ENCODE results near the gene HIKESHI. TPM values are rescaled to one million over a fixed set of nuclear protein-coding genes. Genes with fewer than 3 reads are reported as not detected.

The HIKESHI gene
- total and polyA plus RNA-seq, 9 donors, result 32.5 to 60.9 (median 35.8) TPM

GRCh38 chr11:86370922-86371594 lies 69.0 kb downstream of the HIKESHI start:
- 58% methylated on average over 2 of the region's 6 CpGs for WGBS (ENCODE audit: insufficient coverage)
- no peaks in the 10 kb centered on the region for H3K9me3 ChIP-seq (replicated peaks; ENCODE audit: control insufficient read depth, low read depth, low read length)
- peaks cover 7% of the 10 kb centered on the region for H3K4me1 ChIP-seq (ENCODE audit: control insufficient read depth, insufficient read depth, low read length)
- H3K27ac ChIP-seq (ENCODE audit: low read length), result no peak overlapping the region
- no peaks in the 10 kb centered on the region for H3K36me3 ChIP-seq (ENCODE audit: control insufficient read depth, insufficient read depth, low read length)
- peaks cover 2% of the 10 kb centered on the region for H3K27me3 ChIP-seq (ENCODE audit: control insufficient read depth, insufficient read depth, low read length)
- DNase-seq, result no peak
- H3K4me3 ChIP-seq (ENCODE audit: low read length), result no peak overlapping the region

- H3K27me3 ChIP-seq (ENCODE audit: control insufficient read depth, insufficient read depth, low read length), result peaks cover 2% of the 10 kb centered on the region
- H3K4me1 ChIP-seq (ENCODE audit: control insufficient read depth, insufficient read depth, low read length), result peaks cover 7% of the 10 kb centered on the region
- DNase-seq, result no peak
- no peaks in the 10 kb centered on the region for H3K9me3 ChIP-seq (replicated peaks; ENCODE audit: control insufficient read depth, low read depth, low read length)
- H3K27ac ChIP-seq (ENCODE audit: low read length), result no peak overlapping the region
- no peak overlapping the region for H3K4me3 ChIP-seq (ENCODE audit: low read length)
- no peaks in the 10 kb centered on the region for H3K36me3 ChIP-seq (ENCODE audit: control insufficient read depth, insufficient read depth, low read length)
- no CpG with 5 or more reads among the region's 1 CpG for WGBS (ENCODE audit: insufficient coverage)
These were observed 70.0 kb downstream of the HIKESHI start for GRCh38 chr11:86372041-86372440.

- no peaks in the 10 kb centered on the region for H3K36me3 ChIP-seq (ENCODE audit: control insufficient read depth, insufficient read depth, low read length)
- peaks cover 2% of the 10 kb centered on the region for H3K27me3 ChIP-seq (ENCODE audit: control insufficient read depth, insufficient read depth, low read length)
- no peak overlapping the region for H3K27ac ChIP-seq (ENCODE audit: low read length)
- no peak for DNase-seq
- peaks cover 7% of the 10 kb centered on the region for H3K4me1 ChIP-seq (ENCODE audit: control insufficient read depth, insufficient read depth, low read length)
- no peaks in the 10 kb centered on the region for H3K9me3 ChIP-seq (replicated peaks; ENCODE audit: control insufficient read depth, low read depth, low read length)
- H3K4me3 ChIP-seq (ENCODE audit: low read length), result no peak overlapping the region
These were observed 70.5 kb downstream of the HIKESHI start for GRCh38 chr11:86372586-86372985.

- DNase-seq, result peak; percentile 13
- no peaks in the 10 kb centered on the region for H3K9me3 ChIP-seq (replicated peaks; ENCODE audit: control insufficient read depth, low read depth, low read length)
- H3K4me3 ChIP-seq (ENCODE audit: low read length), result peak overlapping the region; percentile 28
- WGBS (ENCODE audit: insufficient coverage), result no CpG with 5 or more reads among the region's 1 CpG
- peaks cover 2% of the 10 kb centered on the region for H3K27me3 ChIP-seq (ENCODE audit: control insufficient read depth, insufficient read depth, low read length)
- no peak overlapping the region for H3K27ac ChIP-seq (ENCODE audit: low read length)
- peaks cover 7% of the 10 kb centered on the region for H3K4me1 ChIP-seq (ENCODE audit: control insufficient read depth, insufficient read depth, low read length)
- H3K36me3 ChIP-seq (ENCODE audit: control insufficient read depth, insufficient read depth, low read length), result no peaks in the 10 kb centered on the region
These were observed 72.0 kb downstream of the HIKESHI start for GRCh38 chr11:86374069-86374468.

- Histone ChIP-seq H3K9me3 (replicated peaks; ENCODE audit: control insufficient read depth, low read depth, low read length) (no peaks in the 10 kb centered on the region), H3K36me3 (ENCODE audit: control insufficient read depth, insufficient read depth, low read length) (no peaks in the 10 kb centered on the region), H3K27me3 (ENCODE audit: control insufficient read depth, insufficient read depth, low read length) (peaks cover 2% of the 10 kb centered on the region), H3K27ac (ENCODE audit: low read length) (no peak within 1 kb of the TSS), H3K4me1 (ENCODE audit: control insufficient read depth, insufficient read depth, low read length) (peaks cover 7% of the 10 kb centered on the region), H3K4me3 (ENCODE audit: low read length) (peak within 1 kb of the TSS; percentile 28)
- DNase-seq, result peak; percentile 46
- WGBS (ENCODE audit: insufficient coverage), result 2% methylated on average over 15 of the region's 25 CpGs
These were observed 72.5 kb downstream of the HIKESHI start, which contains the start of gene CCDC81 for GRCh38 chr11:86374586-86374985. Gene CCDC81 (plus strand): TSS chr11:86374887. CDS start chr11:86375164, 277 bp downstream.

- Histone ChIP-seq H3K4me1 (ENCODE audit: control insufficient read depth, insufficient read depth, low read length) (peaks cover 7% of the 10 kb centered on the region), H3K27me3 (ENCODE audit: control insufficient read depth, insufficient read depth, low read length) (peaks cover 2% of the 10 kb centered on the region), H3K9me3 (replicated peaks; ENCODE audit: control insufficient read depth, low read depth, low read length) (no peaks in the 10 kb centered on the region), H3K36me3 (ENCODE audit: control insufficient read depth, insufficient read depth, low read length) (no peaks in the 10 kb centered on the region), H3K27ac (ENCODE audit: low read length) (no peak overlapping the region), H3K4me3 (ENCODE audit: low read length) (no peak overlapping the region)
- DNase-seq, result no peak
These were observed 75.9 kb downstream of the HIKESHI start for GRCh38 chr11:86377972-86378371.

- DNase-seq, result no peak
- H3K27ac ChIP-seq (ENCODE audit: low read length), result no peak overlapping the region
- peaks cover 2% of the 10 kb centered on the region for H3K4me1 ChIP-seq (ENCODE audit: control insufficient read depth, insufficient read depth, low read length)
- WGBS (ENCODE audit: insufficient coverage), result no CpG with 5 or more reads among the region's 2 CpGs
- H3K4me3 ChIP-seq (ENCODE audit: low read length), result no peak overlapping the region
- no peaks in the 10 kb centered on the region for H3K36me3 ChIP-seq (ENCODE audit: control insufficient read depth, insufficient read depth, low read length)
- H3K27me3 ChIP-seq (ENCODE audit: control insufficient read depth, insufficient read depth, low read length), result no peaks in the 10 kb centered on the region
- no peaks in the 10 kb centered on the region for H3K9me3 ChIP-seq (replicated peaks; ENCODE audit: control insufficient read depth, low read depth, low read length)
These were observed 78.4 kb downstream of the HIKESHI start for GRCh38 chr11:86380295-86381059.

- Histone ChIP-seq H3K27ac (ENCODE audit: low read length) (peak overlapping the region; percentile 25), H3K9me3 (replicated peaks; ENCODE audit: control insufficient read depth, low read depth, low read length) (no peaks in the 10 kb centered on the region), H3K4me3 (ENCODE audit: low read length) (no peak overlapping the region), H3K27me3 (ENCODE audit: control insufficient read depth, insufficient read depth, low read length) (no peaks in the 10 kb centered on the region), H3K4me1 (ENCODE audit: control insufficient read depth, insufficient read depth, low read length) (peaks cover 5% of the 10 kb centered on the region), H3K36me3 (ENCODE audit: control insufficient read depth, insufficient read depth, low read length) (no peaks in the 10 kb centered on the region)
- peak; percentile 72 for DNase-seq
- 18% methylated on average over 2 of the region's 5 CpGs for WGBS (ENCODE audit: insufficient coverage)
These were observed 81.3 kb downstream of the HIKESHI start for GRCh38 chr11:86383041-86383955.

- Histone ChIP-seq H3K4me3 (ENCODE audit: low read length) (no peak overlapping the region), H3K9me3 (replicated peaks; ENCODE audit: control insufficient read depth, low read depth, low read length) (no peaks in the 10 kb centered on the region), H3K27me3 (ENCODE audit: control insufficient read depth, insufficient read depth, low read length) (no peaks in the 10 kb centered on the region), H3K4me1 (ENCODE audit: control insufficient read depth, insufficient read depth, low read length) (peaks cover 5% of the 10 kb centered on the region), H3K27ac (ENCODE audit: low read length) (no peak overlapping the region), H3K36me3 (ENCODE audit: control insufficient read depth, insufficient read depth, low read length) (no peaks in the 10 kb centered on the region)
- WGBS (ENCODE audit: insufficient coverage), result no CpG with 5 or more reads among the region's 2 CpGs
- peak; percentile 24 for DNase-seq
These were observed 84.2 kb downstream of the HIKESHI start for GRCh38 chr11:86386283-86386682.

- peak; percentile 49 for DNase-seq
- H3K9me3 ChIP-seq (replicated peaks; ENCODE audit: control insufficient read depth, low read depth, low read length), result no peaks in the 10 kb centered on the region
- H3K4me3 ChIP-seq (ENCODE audit: low read length), result no peak overlapping the region
- no peaks in the 10 kb centered on the region for H3K27me3 ChIP-seq (ENCODE audit: control insufficient read depth, insufficient read depth, low read length)
- H3K36me3 ChIP-seq (ENCODE audit: control insufficient read depth, insufficient read depth, low read length), result no peaks in the 10 kb centered on the region
- no peak overlapping the region for H3K27ac ChIP-seq (ENCODE audit: low read length)
- peaks cover 5% of the 10 kb centered on the region for H3K4me1 ChIP-seq (ENCODE audit: control insufficient read depth, insufficient read depth, low read length)
- 40% methylated on average over 1 of the region's 2 CpGs for WGBS (ENCODE audit: insufficient coverage)
These were observed 84.7 kb downstream of the HIKESHI start for GRCh38 chr11:86386746-86387145.
